CD4-positive, alpha-beta T cell treated with Interleukin-17A for 4 hours (primary cell): ENCODE measurements around the gene RBM44.

Source experiments
- DNase-seq: peaks from one replicate; pipeline ENCODE4 v3.0.0-alpha.2; 2020; ENCODE audit warnings: mixed read lengths

The RBM44 gene

DNA sequence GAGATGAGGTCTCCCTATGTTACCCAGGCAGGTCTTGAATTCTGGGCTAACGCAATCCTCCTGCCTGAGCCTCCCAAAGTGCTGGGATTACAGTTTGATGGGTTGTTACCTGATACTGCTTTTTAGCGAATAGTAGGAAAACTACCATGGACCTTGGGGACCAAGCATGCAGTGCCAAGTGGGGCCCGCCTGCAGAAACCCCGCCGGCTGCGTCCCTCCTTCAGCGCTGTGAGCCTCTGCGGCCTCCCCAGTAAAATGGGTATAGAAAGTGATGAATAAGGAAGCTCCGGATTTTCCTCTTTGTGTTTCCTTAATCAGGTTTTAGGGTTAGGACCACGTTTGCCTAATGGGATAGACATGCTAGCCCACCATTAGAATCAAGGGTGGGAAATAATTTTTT is 91.2 kb downstream of the RBM44 start:
- no peak for DNase-seq
